Esophagus squamous epithelium (tissue), 5 donors: ENCODE measurements around the gene TCN1. TPM values are rescaled to one million over a fixed set of nuclear protein-coding genes. Genes with fewer than 3 reads are reported as not detected.
"Not testable (repeated sequence)": the region's sequence is repeated elsewhere in the genome, so short reads cannot be mapped to it uniquely, and the experiment has no call there.

Source experiments
- DNase-seq: peaks from one replicate; lab custom pipeline; 2025; lab: John Stamatoyannopoulos, UW
- H3K27ac ChIP-seq, 4 donors: fragments of 200-600 bp; sonication (generic); one replicate each; pipeline ENCODE4 v1.5.1; 2016 to 2019; ENCODE audit warnings: mild to moderate bottlenecking in 1 of 4
- H3K27me3 ChIP-seq, 4 donors: fragments of 200-600 bp; sonication (generic); 1 replicate in 3 of 4; 2 replicates in 1 of 4; pipeline versions ENCODE4 v1.5.1 to v1.6.0; 2017 to 2021; ENCODE audit warnings: antibody characterized with exemption in 1 of 4
- H3K36me3 ChIP-seq, 3 donors: fragments of 200-600 bp; sonication (generic); one replicate each; pipeline ENCODE4 v1.5.1; 2016 to 2019
- H3K4me1 ChIP-seq, 3 donors: fragments of 200-600 bp; sonication (generic); one replicate each; pipeline ENCODE4 v1.5.1; 2017 to 2019
- H3K4me3 ChIP-seq, 4 donors: fragments of 200-600 bp; sonication (generic); 1 replicate in 3 of 4; 2 replicates in 1 of 4; pipeline ENCODE4 v1.5.1; 2016 to 2019; ENCODE audit warnings: mild to moderate bottlenecking in 2 of 4, moderate library complexity in 1 of 4
- H3K9me3 ChIP-seq, 3 donors: fragments of 200-600 bp; sonication (generic); one replicate each; pipeline ENCODE4 v1.5.1; 2016 to 2019
- CTCF ChIP-seq, 6 experiments: fragments of 450-650 bp in 4 of 6; fragments of 200-600 bp in 2 of 6; sonication (generic) in 2 of 6; IDR thresholded peaks; one replicate each; pipeline ENCODE4 v1.5.1; 2016 to 2019; ENCODE audit warnings: antibody characterized with exemption in 6 of 6, mild to moderate bottlenecking in 4 of 6, moderate library complexity in 4 of 6
- POLR2A ChIP-seq, 4 donors: fragments of 450-650 bp; IDR thresholded peaks; one replicate each; pipeline ENCODE4 v1.6.1; 2017; ENCODE audit warnings: antibody characterized with exemption in 4 of 4, mild to moderate bottlenecking in 4 of 4, moderate library complexity in 3 of 4
- WGBS, 2 donors: methylation state at CpG; one replicate each; pipeline ENCODE4 v1.1.5; 2018; 5-methylcytosine and 5-hydroxymethylcytosine counted together
- intact Hi-C: fragments of 100-400 bp; cut with DNase I; formaldehyde crosslinking; loops from one replicate; pipeline ENCODE4 v1.15.0; 2022
- total RNA-seq, 4 donors: library from RNA; depleted of rRNA; stranded (reverse); fragments of >200 nt; gene quantifications; one replicate each; pipeline ENCODE4 v1.1.0, GENCODE V29; 2016
- donor health status: DM: yes; HTN: yes; CAD: no.

Gene TCN1
- total RNA-seq, 4 donors from 2014 or later: 10.3 to 108 (median 39.0) TPM

- Histone ChIP-seq H3K4me1 (peaks cover 0 to 4% (median 3%) of the 10 kb centered on the region in 3 donors), H3K27me3 (no peaks in the 10 kb centered on the region), H3K36me3 (no peaks in the 10 kb centered on the region), H3K27ac (no peak overlapping the region), H3K9me3 (no peaks in the 10 kb centered on the region), H3K4me3 (no peak overlapping the region)
- DNase-seq: no peak
- TF ChIP-seq CTCF (IDR thresholded peaks at IDR 0.05) (no peak), POLR2A (IDR thresholded peaks at IDR 0.05) (no peak)
- intact Hi-C loops: no loop called here
These were observed 6.6 kb downstream of the TCN1 start for GRCh38 chr11:59859673-59860072.

- no peaks in the 10 kb centered on the region for H3K36me3 ChIP-seq
- H3K4me1 ChIP-seq: peaks cover 0 to 4% (median 3%) of the 10 kb centered on the region in 3 donors
- H3K27me3 ChIP-seq: no peaks in the 10 kb centered on the region
- WGBS, 2 donors: 48 to 50% methylated on average over 10 of the region's 10 CpGs
- no peak for TF ChIP-seq POLR2A (IDR thresholded peaks at IDR 0.05)
- no peak for TF ChIP-seq CTCF (IDR thresholded peaks at IDR 0.05)
- no peak overlapping the region for H3K27ac ChIP-seq
- no peaks in the 10 kb centered on the region for H3K9me3 ChIP-seq
- intact Hi-C loops: no loop called here
- DNase-seq: no peak
- no peak overlapping the region for H3K4me3 ChIP-seq
These were observed 8.6 kb downstream of the TCN1 start for GRCh38 chr11:59857439-59858434.

GRCh38 chr11:59854871-59855270 lies 11.4 kb downstream of the TCN1 start:
- TF ChIP-seq CTCF (IDR thresholded peaks at IDR 0.05) (no peak), POLR2A (IDR thresholded peaks at IDR 0.05) (no peak)
- Histone ChIP-seq H3K4me1 (peaks cover 0 to 4% (median 3%) of the 10 kb centered on the region in 3 donors), H3K9me3 (no peaks in the 10 kb centered on the region), H3K27ac (no peak overlapping the region), H3K4me3 (no peak overlapping the region), H3K36me3 (no peaks in the 10 kb centered on the region), H3K27me3 (no peaks in the 10 kb centered on the region)
- intact Hi-C loops: no loop called here
- 50 to 55% methylated on average over 2 of the region's 2 CpGs for WGBS, 2 donors
- DNase-seq: no peak

- H3K4me3 ChIP-seq, DNase-seq, H3K27me3 ChIP-seq, intact Hi-C loops, H3K9me3 ChIP-seq, H3K27ac ChIP-seq, H3K36me3 ChIP-seq, H3K4me1 ChIP-seq: not testable (repeated sequence)
- 85 to 89% methylated on average over 5 of the region's 5 CpGs for WGBS, 2 donors
These were observed 14.9 kb downstream of the TCN1 start for GRCh38 chr11:59851416-59851815.

DNA sequence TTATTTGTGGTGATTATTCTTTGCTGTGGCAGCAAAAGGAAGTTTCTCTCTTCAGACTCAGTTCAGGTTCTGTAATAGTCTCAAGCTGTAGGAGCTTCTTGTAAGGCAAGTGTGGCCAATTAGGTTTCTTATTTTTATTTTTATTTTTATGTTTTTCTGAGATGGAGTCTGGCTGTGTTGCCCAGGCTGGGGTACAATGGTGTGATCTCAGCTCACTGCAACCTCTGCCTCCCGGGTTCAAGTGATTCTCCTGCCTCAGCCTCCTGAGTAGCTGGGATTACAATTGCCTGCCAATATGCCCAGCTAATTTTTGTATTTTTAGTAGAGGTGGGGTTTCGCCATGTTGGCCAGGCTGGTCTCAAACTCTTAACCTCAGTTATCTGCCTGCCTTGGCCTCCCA lies 16.7 kb downstream of the TCN1 start:
- 87 to 92% methylated on average over 2 of the region's 2 CpGs for WGBS, 2 donors
- H3K4me1 ChIP-seq, H3K9me3 ChIP-seq, H3K27me3 ChIP-seq, DNase-seq, intact Hi-C loops, H3K4me3 ChIP-seq, H3K27ac ChIP-seq, H3K36me3 ChIP-seq: not testable (repeated sequence)

DNA sequence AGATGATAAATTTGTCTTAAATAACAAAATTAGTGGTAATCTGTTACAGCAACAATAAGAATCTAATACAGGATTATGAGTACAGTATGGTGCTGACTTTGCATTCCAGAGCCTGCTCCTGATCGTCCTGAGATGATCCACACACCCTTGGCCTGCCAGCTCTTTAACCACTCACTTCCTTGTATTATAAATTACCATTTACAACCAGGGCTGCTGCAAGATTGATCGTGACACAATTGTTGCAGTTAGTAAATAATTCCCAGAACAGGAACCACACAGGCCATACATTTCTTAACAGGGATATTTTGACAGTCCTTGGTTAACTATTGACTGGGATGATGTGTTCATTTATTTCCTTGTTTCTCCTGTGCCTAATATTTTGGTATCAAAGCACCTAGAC lies 17.2 kb downstream of the TCN1 start:
- TF ChIP-seq POLR2A (IDR thresholded peaks at IDR 0.05) (no peak), CTCF (IDR thresholded peaks at IDR 0.05) (no peak)
- no peaks in the 10 kb centered on the region for H3K27me3 ChIP-seq
- no peaks in the 10 kb centered on the region for H3K36me3 ChIP-seq
- intact Hi-C loops: no loop called here
- no peaks in the 10 kb centered on the region for H3K9me3 ChIP-seq
- no peak overlapping the region for H3K27ac ChIP-seq
- no peaks in the 10 kb centered on the region for H3K4me1 ChIP-seq
- WGBS, 2 donors: 8 to 27% methylated on average over 2 of the region's 2 CpGs
- no peak overlapping the region for H3K4me3 ChIP-seq
- DNase-seq: no peak

DNA sequence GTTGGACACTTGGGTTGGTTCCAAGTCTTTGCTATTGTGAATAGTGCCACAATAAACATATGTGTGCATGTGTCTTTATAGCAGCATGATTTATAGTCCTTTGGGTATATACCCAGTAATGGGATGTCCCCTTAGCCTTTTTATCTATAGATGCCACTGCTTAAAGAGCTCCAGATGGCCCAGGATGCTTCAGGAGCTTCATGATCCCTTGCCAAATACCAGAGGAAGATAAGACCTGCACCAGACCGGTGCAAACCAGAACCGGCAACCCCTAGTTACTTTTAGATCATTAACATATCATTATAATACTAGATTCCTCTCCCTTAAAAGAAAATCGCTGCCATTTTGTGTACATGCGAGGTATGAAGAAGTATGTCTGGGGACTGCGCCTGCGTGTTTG lies 17.8 kb downstream of the TCN1 start:
- H3K4me3 ChIP-seq, H3K27ac ChIP-seq, H3K27me3 ChIP-seq, intact Hi-C loops, H3K36me3 ChIP-seq, DNase-seq, H3K9me3 ChIP-seq, H3K4me1 ChIP-seq: not testable (repeated sequence)
- WGBS, 2 donors: 92 to 98% methylated on average over 6 of the region's 6 CpGs
